PC-3 (cell line): ENCODE results near the gene ASB10. TPM values are rescaled to one million over a fixed set of nuclear protein-coding genes. Genes with fewer than 3 reads are reported as not detected.

Source experiments
- ATAC-seq: fragments of 200-7000 bp; cut with Tn5 transposase; 2 replicates; pipeline ENCODE4 v1.9.1; 2020; ENCODE audit warnings: mild to moderate bottlenecking, moderate library complexity
- BruUV-seq: library from RNA; stranded (reverse); fragments of 400-500 nt; replicated peaks from 2 replicates; lab custom pipeline; 2021; lab: Mats Ljungman, UMichigan
- CTCF ChIA-PET: fragments of 300-600 bp; sonication (Branson Sonifier 250); formaldehyde crosslinking; loops from one replicate; lab custom pipeline; 2022; ENCODE audit warnings: antibody characterized with exemption; lab: Charles Lee
- POLR2A ChIA-PET: fragments of 300-600 bp; sonication (Branson Sonifier 250); formaldehyde crosslinking; loops from one replicate; lab custom pipeline; 2022; ENCODE audit warnings: antibody characterized with exemption; ENCODE audit not compliant: unreplicated experiment; lab: Charles Lee
- DNase-seq: peaks from one replicate; pipeline ENCODE4 v3.0.0-alpha.2; 2015
- H2AFZ ChIP-seq: fragments of 300-600 bp; sonication (generic); 2 replicates; pipeline ENCODE4 v1.6.0; 2016; ENCODE audit warnings: antibody characterized with exemption, low read length
- H3F3A ChIP-seq: fragments of 300-600 bp; sonication (generic); one replicate; pipeline ENCODE4 v1.6.0; 2017; ENCODE audit warnings: antibody characterized with exemption, low read length, control low read depth, mild to moderate bottlenecking; ENCODE audit not compliant: unreplicated experiment
- H3K27ac ChIP-seq: fragments of 300-600 bp; sonication (generic); 2 replicates; pipeline ENCODE4 v1.5.1; 2016; ENCODE audit warnings: mild to moderate bottlenecking, low read length
- H3K27me3 ChIP-seq: fragments of 300-600 bp; sonication (generic); 2 replicates; pipeline ENCODE4 v1.6.1; 2016; ENCODE audit warnings: low read length, mixed read lengths
- H3K36me3 ChIP-seq: fragments of 300-600 bp; sonication (generic); 2 replicates; pipeline ENCODE4 v1.6.1; 2016; ENCODE audit warnings: low read depth, mixed run types, low read length, mixed read lengths
- H3K4me1 ChIP-seq: fragments of 300-600 bp; sonication (generic); 2 replicates; pipeline ENCODE4 v1.5.1; 2016; ENCODE audit warnings: low read length; ENCODE audit not compliant: insufficient read depth
- H3K4me2 ChIP-seq: fragments of 300-600 bp; sonication (generic); 2 replicates; pipeline ENCODE4 v1.6.0; 2016; ENCODE audit warnings: low read length
- H3K4me3 ChIP-seq: fragments of 300-600 bp; sonication (generic); 2 replicates; pipeline ENCODE4 v1.5.1; 2016; ENCODE audit warnings: mild to moderate bottlenecking, low read length, mixed read lengths
- H3K79me2 ChIP-seq: fragments of 300-600 bp; sonication (generic); 2 replicates; pipeline ENCODE4 v1.6.1; 2017; ENCODE audit warnings: low read length, mixed read lengths
- H3K9ac ChIP-seq: fragments of 300-600 bp; sonication (generic); 2 replicates; pipeline ENCODE4 v1.6.0; 2016; ENCODE audit warnings: mild to moderate bottlenecking, low read length
- H3K9me2 ChIP-seq: fragments of 300-600 bp; sonication (generic); replicated peaks from 2 replicates; pipeline ENCODE4 v1.6.1; 2016; ENCODE audit warnings: mixed run types, low read length, mixed read lengths
- H3K9me3 ChIP-seq: fragments of 300-600 bp; sonication (generic); 2 replicates; pipeline ENCODE4 v1.6.1; 2016; ENCODE audit warnings: low read length, mixed read lengths
- H4K20me1 ChIP-seq: fragments of 300-600 bp; sonication (generic); 2 replicates; pipeline ENCODE4 v1.6.1; 2016; ENCODE audit warnings: low read length, mixed read lengths
- EZH2 ChIP-seq: fragments of 300-600 bp; sonication (generic); IDR thresholded peaks from one replicate; pipeline ENCODE4 v1.6.1; 2017; ENCODE audit warnings: antibody characterized with exemption, mild to moderate bottlenecking, low read length; ENCODE audit not compliant: unreplicated experiment
- EZH2phosphoT487 ChIP-seq: fragments of 300-600 bp; sonication (generic); IDR thresholded peaks from 2 replicates; pipeline ENCODE4 v1.6.1; 2018; ENCODE audit warnings: mild to moderate bottlenecking, antibody characterized with exemption, low read length, borderline replicate concordance
- intact Hi-C: fragments of 100-400 bp; cut with micrococcal nuclease; formaldehyde crosslinking; loops from 2 replicates; pipeline ENCODE4 v1.9.0; 2023
- total RNA-seq: library from RNA; depleted of rRNA; stranded (reverse); fragments of >200 nt; gene quantifications from 2 replicates; pipeline ENCODE4 v1.2.3, GENCODE V29; 2014
- TF ChIP-seq, protein P1 (sequence below): fragments of 300-600 bp; sonication (generic); conservative IDR thresholded peaks from 2 replicates; pipeline ENCODE4 v1.5.1; 2017; ENCODE audit warnings: antibody characterized with exemption, low read depth, mild to moderate bottlenecking, low read length

Gene ASB10
- total RNA-seq, 1 experiment from 2014 or later = not detected

- Histone ChIP-seq H4K20me1 (no peaks in the 10 kb centered on the region), H3K9ac (no peak overlapping the region), H3F3A (no peaks in the 10 kb centered on the region), H3K27me3 (no peaks in the 10 kb centered on the region), H2AFZ (no peak overlapping the region), H3K9me3 (no peaks in the 10 kb centered on the region), H3K4me1 (no peaks in the 10 kb centered on the region), H3K4me2 (no peak overlapping the region), H3K79me2 (no peaks in the 10 kb centered on the region), H3K9me2 (no peaks in the 10 kb centered on the region), H3K36me3 (peaks cover 29% of the 10 kb centered on the region), H3K27ac (no peak overlapping the region), H3K4me3 (no peak overlapping the region)
- DNase-seq (no peak), ATAC-seq (no peak)
- CTCF ChIA-PET = no interaction called here
- no TSS peak for BruUV-seq
- POLR2A ChIA-PET = no interaction called here
- TF ChIP-seq, protein P1, sequence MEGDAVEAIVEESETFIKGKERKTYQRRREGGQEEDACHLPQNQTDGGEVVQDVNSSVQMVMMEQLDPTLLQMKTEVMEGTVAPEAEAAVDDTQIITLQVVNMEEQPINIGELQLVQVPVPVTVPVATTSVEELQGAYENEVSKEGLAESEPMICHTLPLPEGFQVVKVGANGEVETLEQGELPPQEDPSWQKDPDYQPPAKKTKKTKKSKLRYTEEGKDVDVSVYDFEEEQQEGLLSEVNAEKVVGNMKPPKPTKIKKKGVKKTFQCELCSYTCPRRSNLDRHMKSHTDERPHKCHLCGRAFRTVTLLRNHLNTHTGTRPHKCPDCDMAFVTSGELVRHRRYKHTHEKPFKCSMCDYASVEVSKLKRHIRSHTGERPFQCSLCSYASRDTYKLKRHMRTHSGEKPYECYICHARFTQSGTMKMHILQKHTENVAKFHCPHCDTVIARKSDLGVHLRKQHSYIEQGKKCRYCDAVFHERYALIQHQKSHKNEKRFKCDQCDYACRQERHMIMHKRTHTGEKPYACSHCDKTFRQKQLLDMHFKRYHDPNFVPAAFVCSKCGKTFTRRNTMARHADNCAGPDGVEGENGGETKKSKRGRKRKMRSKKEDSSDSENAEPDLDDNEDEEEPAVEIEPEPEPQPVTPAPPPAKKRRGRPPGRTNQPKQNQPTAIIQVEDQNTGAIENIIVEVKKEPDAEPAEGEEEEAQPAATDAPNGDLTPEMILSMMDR = no peak
- TF ChIP-seq EZH2phosphoT487 = no peak
- no peak for TF ChIP-seq EZH2
- intact Hi-C loops = no loop called here
Measured at GRCh38 chr7:151211155-151211772, 24.2 kb upstream of the ASB10 start.

- Histone ChIP-seq H3K9me2 (no peaks in the 10 kb centered on the region), H2AFZ (no peak within 1 kb of the TSS), H3K79me2 (no peaks in the 10 kb centered on the region), H3K9me3 (no peaks in the 10 kb centered on the region), H4K20me1 (no peaks in the 10 kb centered on the region), H3K36me3 (peaks cover 19% of the 10 kb centered on the region; the same call in 1 of the 2 replicates), H3K9ac (no peak within 1 kb of the TSS), H3F3A (no peaks in the 10 kb centered on the region), H3K4me1 (no peaks in the 10 kb centered on the region), H3K27me3 (no peaks in the 10 kb centered on the region), H3K27ac (no peak within 1 kb of the TSS), H3K4me3 (no peak within 1 kb of the TSS), H3K4me2 (no peak within 1 kb of the TSS)
- BruUV-seq = no TSS peak
- ATAC-seq = no peak
- ChIA-PET CTCF (no interaction called here), POLR2A (no interaction called here)
- TF ChIP-seq, protein P1 = no peak
- TF ChIP-seq EZH2 = no peak
- TF ChIP-seq EZH2phosphoT487 = no peak
- no peak for DNase-seq
- intact Hi-C loops = no loop called here
Measured at GRCh38 chr7:151210087-151210854, 23.2 kb upstream of the ASB10 start, which contains the start of gene H2BK1. H2BK1 (minus strand) TSS chr7:151210488; CDS start chr7:151210318, 170 bp downstream.

DNA sequence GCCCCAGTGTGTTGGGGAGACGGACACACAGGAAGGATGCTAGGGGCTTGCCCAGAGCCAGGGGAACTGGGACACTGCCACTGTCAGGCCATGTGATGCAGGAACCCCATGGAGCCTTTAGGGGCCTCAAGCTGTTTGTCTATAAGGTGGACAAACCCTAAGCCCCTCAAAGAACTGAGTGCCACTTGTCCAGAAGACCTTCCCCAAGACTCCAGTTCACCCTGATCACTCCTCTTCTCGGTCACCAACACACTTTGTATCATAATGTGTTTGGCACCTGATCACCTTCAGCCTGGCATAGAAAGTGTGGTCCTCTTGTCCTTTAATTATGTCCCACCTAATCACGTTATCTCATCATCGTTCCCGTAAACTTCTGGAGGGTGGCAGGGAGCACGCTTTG, 22.5 kb upstream of the ASB10 start:
- POLR2A ChIA-PET = no interaction called here
- no peaks in the 10 kb centered on the region for H3K9me2 ChIP-seq

More for the DNA sequence above, 22.5 kb upstream of the ASB10 start:
- Histone ChIP-seq H3K79me2 (no peaks in the 10 kb centered on the region), H3K4me3 (no peak overlapping the region), H2AFZ (no peak overlapping the region), H3K27ac (no peak overlapping the region), H3F3A (no peaks in the 10 kb centered on the region), H3K9me3 (no peaks in the 10 kb centered on the region), H3K4me1 (no peaks in the 10 kb centered on the region), H3K4me2 (no peak overlapping the region), H3K36me3 (peaks cover 12% of the 10 kb centered on the region; the same call in 1 of the 2 replicates), H3K27me3 (no peaks in the 10 kb centered on the region), H3K9ac (no peak overlapping the region), H4K20me1 (no peaks in the 10 kb centered on the region)
- no TSS peak for BruUV-seq
- intact Hi-C loops = no loop called here
- ATAC-seq (no peak), DNase-seq (no peak)
- TF ChIP-seq EZH2 (no peak), EZH2phosphoT487 (no peak)
- TF ChIP-seq, protein P1 = no peak
- CTCF ChIA-PET = no interaction called here
